OCI-LY3 (cell line): ENCODE results near the gene TRIM4.
"Not testable (repeated sequence)": the region's sequence is repeated elsewhere in the genome, so short reads cannot be mapped to it uniquely, and the experiment has no call there.

ENCODE experiments used
- H2AFZ ChIP-seq: fragments of 200-600, 300-600 bp; shearing (Covaris generic); 2 replicates; pipeline ENCODE4 v1.6.0; 2014; ENCODE audit warnings: antibody characterized with exemption, low read depth, low read length
- H3K27ac ChIP-seq: fragments of 200-600, 300-600 bp; sonication (generic); 2 replicates; pipeline ENCODE4 v1.5.1; 2014; ENCODE audit warnings: mild to moderate bottlenecking, low read length, moderate library complexity, mixed read lengths
- H3K27me3 ChIP-seq: fragments of 200-600, 300-600 bp; sonication (generic); 2 replicates; pipeline ENCODE4 v1.6.1; 2014; ENCODE audit warnings: low read depth, low read length, mixed read lengths
- H3K36me3 ChIP-seq: fragments of 200-600, 300-600 bp; sonication (generic); replicated peaks from 2 replicates; pipeline ENCODE3; 2014; ENCODE audit warnings: low read depth, low read length, mixed read lengths
- H3K4me1 ChIP-seq: fragments of 300-600, 200-600 bp; sonication (generic); 2 replicates; pipeline ENCODE4 v1.6.1; 2014; ENCODE audit warnings: low read length, mixed read lengths
- H3K4me2 ChIP-seq: fragments of 200-600, 300-600 bp; sonication (generic); 2 replicates; pipeline ENCODE4 v1.6.1; 2014; ENCODE audit warnings: low read length, mixed read lengths
- H3K4me3 ChIP-seq: fragments of 300-600, 200-600 bp; sonication (generic); 2 replicates; pipeline ENCODE4 v1.5.1; 2014; ENCODE audit warnings: antibody characterized with exemption, mild to moderate bottlenecking, low read length, moderate library complexity
- H3K79me2 ChIP-seq: fragments of 300-600, 200-600 bp; shearing (Covaris generic); 2 replicates; pipeline ENCODE4 v1.6.1; 2014; ENCODE audit warnings: mild to moderate bottlenecking, low read length, mixed read lengths
- H3K9ac ChIP-seq: fragments of 300-600, 200-600 bp; shearing (Covaris generic); 2 replicates; pipeline ENCODE4 v1.6.0; 2014; ENCODE audit warnings: mild to moderate bottlenecking, low read length, moderate library complexity
- H3K9me3 ChIP-seq: fragments of 200-600, 300-600 bp; shearing (Covaris generic); 2 replicates; pipeline ENCODE4 v1.6.1; 2014; ENCODE audit warnings: low read length, mixed read lengths; ENCODE audit not compliant: insufficient read depth
- H4K20me1 ChIP-seq: fragments of 200-600, 300-600 bp; sonication (generic); 2 replicates; pipeline ENCODE4 v1.6.1; 2016; ENCODE audit warnings: low read length, mixed read lengths; ENCODE audit not compliant: insufficient read depth
- EZH2phosphoT487 ChIP-seq: fragments of 200-600 bp; shearing (Covaris generic); IDR thresholded peaks from 2 replicates; pipeline ENCODE4 v1.6.1; 2018; ENCODE audit warnings: antibody characterized with exemption, mixed run types, low read depth
- TF ChIP-seq, protein P1 (sequence below): fragments of 200-600, 300-600 bp; sonication (generic); IDR thresholded peaks from 2 replicates; pipeline ENCODE4 v1.5.1; 2014; ENCODE audit warnings: antibody characterized with exemption, low read length, low read depth

The TRIM4 gene

DNA sequence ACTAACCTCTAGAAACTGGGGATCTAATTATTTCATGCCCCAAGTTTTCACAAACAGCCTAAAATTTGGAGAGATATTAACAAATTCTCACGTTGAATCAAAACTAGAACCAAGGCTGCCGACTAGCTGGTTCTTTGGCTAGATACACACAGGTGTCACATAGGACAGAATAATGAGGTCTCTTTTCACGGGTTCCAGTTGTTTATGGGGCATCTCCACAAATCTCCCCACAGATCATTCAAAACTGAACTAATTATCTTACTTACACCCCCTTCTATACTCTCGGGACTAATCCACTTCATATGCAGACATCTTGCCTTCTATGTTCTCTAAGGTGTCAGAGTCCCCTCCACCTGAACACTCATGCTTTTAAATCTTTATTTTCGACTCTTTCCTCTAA, 26.1 kb downstream of the TRIM4 start:
- Histone ChIP-seq H4K20me1 (no peaks in the 10 kb centered on the region), H3K4me2 (no peak overlapping the region), H3K4me3 (no peak overlapping the region), H2AFZ (no peak overlapping the region), H3K9ac (no peak overlapping the region), H3K27ac (no peak overlapping the region), H3K27me3 (no peaks in the 10 kb centered on the region), H3K4me1 (peaks cover 11% of the 10 kb centered on the region), H3K36me3 (peaks cover 39% of the 10 kb centered on the region), H3K9me3 (no peaks in the 10 kb centered on the region; the same call in 1 of the 2 replicates), H3K79me2 (no peaks in the 10 kb centered on the region)
- no peak for TF ChIP-seq EZH2phosphoT487
- TF ChIP-seq, protein P1, sequence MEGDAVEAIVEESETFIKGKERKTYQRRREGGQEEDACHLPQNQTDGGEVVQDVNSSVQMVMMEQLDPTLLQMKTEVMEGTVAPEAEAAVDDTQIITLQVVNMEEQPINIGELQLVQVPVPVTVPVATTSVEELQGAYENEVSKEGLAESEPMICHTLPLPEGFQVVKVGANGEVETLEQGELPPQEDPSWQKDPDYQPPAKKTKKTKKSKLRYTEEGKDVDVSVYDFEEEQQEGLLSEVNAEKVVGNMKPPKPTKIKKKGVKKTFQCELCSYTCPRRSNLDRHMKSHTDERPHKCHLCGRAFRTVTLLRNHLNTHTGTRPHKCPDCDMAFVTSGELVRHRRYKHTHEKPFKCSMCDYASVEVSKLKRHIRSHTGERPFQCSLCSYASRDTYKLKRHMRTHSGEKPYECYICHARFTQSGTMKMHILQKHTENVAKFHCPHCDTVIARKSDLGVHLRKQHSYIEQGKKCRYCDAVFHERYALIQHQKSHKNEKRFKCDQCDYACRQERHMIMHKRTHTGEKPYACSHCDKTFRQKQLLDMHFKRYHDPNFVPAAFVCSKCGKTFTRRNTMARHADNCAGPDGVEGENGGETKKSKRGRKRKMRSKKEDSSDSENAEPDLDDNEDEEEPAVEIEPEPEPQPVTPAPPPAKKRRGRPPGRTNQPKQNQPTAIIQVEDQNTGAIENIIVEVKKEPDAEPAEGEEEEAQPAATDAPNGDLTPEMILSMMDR, result no peak

DNA sequence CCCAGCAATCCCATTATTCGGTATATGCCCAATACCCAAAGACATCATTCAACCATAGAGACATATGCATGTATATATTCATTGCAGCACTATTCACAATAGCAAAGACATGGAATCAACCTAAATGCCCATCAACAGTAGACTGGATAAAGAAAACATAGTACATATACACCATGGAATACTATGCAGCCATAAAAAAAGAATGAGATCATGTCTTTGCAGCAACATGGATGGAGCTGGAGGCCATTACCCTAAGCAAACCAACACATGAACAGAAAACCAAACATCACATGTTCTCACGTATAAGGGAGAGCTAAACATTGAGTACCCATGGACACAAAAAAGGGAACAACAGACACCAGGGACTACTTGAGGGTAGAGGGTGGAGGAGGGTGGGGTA, 29.0 kb downstream of the TRIM4 start:
- not testable (repeated sequence) for H3K27me3 ChIP-seq, H3K9ac ChIP-seq, H4K20me1 ChIP-seq, H3K4me2 ChIP-seq, H3K27ac ChIP-seq, H3K4me3 ChIP-seq, H3K9me3 ChIP-seq, H3K79me2 ChIP-seq, H2AFZ ChIP-seq, H3K4me1 ChIP-seq
- peaks cover 31% of the 10 kb centered on the region for H3K36me3 ChIP-seq

DNA sequence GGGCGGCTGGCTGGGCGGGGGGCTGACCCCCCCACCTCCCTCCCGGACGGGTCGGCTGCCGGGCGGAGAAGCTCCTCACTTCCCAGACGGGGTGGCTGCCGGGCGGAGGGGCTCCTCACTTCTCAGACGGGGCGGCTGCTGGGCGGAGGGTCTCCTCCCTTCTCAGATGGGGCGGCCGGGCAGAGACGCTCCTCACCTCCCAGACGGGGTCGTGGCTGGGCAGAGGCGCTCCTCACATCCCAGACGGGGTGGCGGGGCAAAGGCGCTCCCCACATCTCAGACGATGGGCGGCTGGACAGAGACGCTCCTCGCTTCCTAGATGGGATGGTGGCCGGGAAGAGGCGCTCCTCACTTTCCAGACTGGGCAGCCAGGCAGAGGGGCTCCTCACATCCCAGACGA, 31.0 kb downstream of the TRIM4 start:
- H3K9me3 ChIP-seq, H3K4me3 ChIP-seq, H3K27ac ChIP-seq, H3K79me2 ChIP-seq, H3K4me2 ChIP-seq, H3K4me1 ChIP-seq, H3K27me3 ChIP-seq, H3K9ac ChIP-seq, H2AFZ ChIP-seq, H4K20me1 ChIP-seq: not testable (repeated sequence)
- H3K36me3 ChIP-seq, result peaks cover 31% of the 10 kb centered on the region

DNA sequence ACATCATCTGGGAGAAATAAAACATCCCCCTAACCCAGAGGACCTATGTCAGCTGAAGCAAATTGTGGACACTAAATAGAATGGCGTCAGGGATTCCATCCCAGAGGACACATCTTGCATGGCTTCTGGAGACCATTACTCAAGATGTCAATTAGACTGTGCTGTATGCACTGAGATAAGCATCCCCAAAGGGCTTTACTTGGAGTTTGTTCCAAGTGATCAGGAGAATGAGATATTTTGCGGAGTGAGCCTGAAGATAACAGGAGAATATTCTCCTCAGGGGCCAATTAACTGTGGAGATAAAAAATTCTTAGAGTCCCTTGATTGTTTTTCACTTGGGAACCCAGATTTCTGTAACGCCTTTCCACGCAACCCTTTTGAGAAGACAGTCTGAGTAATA, 38.0 kb downstream of the TRIM4 start:
- H3K79me2 ChIP-seq, result no peaks in the 10 kb centered on the region
- H2AFZ ChIP-seq, result no peak overlapping the region
- H3K27me3 ChIP-seq, result no peaks in the 10 kb centered on the region
- H3K9ac ChIP-seq, result no peak overlapping the region
- H3K4me3 ChIP-seq, result no peak overlapping the region
- TF ChIP-seq, protein P1, result no peak
- no peak for TF ChIP-seq EZH2phosphoT487
- no peaks in the 10 kb centered on the region for H4K20me1 ChIP-seq
- no peak overlapping the region for H3K4me2 ChIP-seq
- H3K27ac ChIP-seq, result no peak overlapping the region
- H3K36me3 ChIP-seq, result no peaks in the 10 kb centered on the region
- H3K9me3 ChIP-seq, result no peaks in the 10 kb centered on the region
- H3K4me1 ChIP-seq, result no peaks in the 10 kb centered on the region

DNA sequence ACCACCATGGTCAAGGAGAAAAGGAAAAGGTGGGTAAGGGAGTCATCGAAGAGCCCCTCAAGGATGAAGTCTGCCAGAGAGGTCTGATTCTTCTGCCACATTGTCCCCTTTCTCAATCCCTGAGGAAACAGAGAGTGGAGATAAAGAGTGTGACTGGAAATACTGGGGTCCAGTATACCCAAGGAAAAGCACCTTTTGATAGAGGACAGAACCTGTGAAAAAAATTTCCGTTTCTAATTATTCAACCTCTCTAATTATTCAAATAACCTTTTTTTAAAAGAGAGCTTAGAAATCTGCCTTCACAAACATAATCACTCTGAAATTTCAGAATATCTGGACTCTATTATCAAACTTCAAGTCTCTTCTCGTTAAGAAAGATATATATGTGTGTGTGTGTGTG, 42.4 kb downstream of the TRIM4 start, which contains the start of gene OR2AE1:
Gene OR2AE1, minus strand, starts transcription at position 101 of the 400 bp plus-strand sequence. Its CDS starts 0 bp downstream, at position 101.
- TF ChIP-seq EZH2phosphoT487, result no peak
- TF ChIP-seq, protein P1, result no peak
- H4K20me1 ChIP-seq, result no peaks in the 10 kb centered on the region
- no peak within 1 kb of the TSS for H2AFZ ChIP-seq
- no peaks in the 10 kb centered on the region for H3K9me3 ChIP-seq
- H3K79me2 ChIP-seq, result no peaks in the 10 kb centered on the region
- H3K9ac ChIP-seq, result no peak within 1 kb of the TSS
- H3K27me3 ChIP-seq, result no peaks in the 10 kb centered on the region
- no peak within 1 kb of the TSS for H3K4me3 ChIP-seq
- no peak within 1 kb of the TSS for H3K27ac ChIP-seq
- no peak within 1 kb of the TSS for H3K4me2 ChIP-seq
- no peaks in the 10 kb centered on the region for H3K4me1 ChIP-seq
- H3K36me3 ChIP-seq, result no peaks in the 10 kb centered on the region
